HS-27A (cell line): ENCODE measurements around the gene IFT172.
"Not testable (repeated sequence)": the region's sequence is repeated elsewhere in the genome, so short reads cannot be mapped to it uniquely, and the experiment has no call there.

Experiments
- DNase-seq: peaks from one replicate; pipeline ENCODE4 v3.0.0-alpha.2; 2012; ENCODE audit warnings: low read depth, missing footprints

The IFT172 gene

DNA sequence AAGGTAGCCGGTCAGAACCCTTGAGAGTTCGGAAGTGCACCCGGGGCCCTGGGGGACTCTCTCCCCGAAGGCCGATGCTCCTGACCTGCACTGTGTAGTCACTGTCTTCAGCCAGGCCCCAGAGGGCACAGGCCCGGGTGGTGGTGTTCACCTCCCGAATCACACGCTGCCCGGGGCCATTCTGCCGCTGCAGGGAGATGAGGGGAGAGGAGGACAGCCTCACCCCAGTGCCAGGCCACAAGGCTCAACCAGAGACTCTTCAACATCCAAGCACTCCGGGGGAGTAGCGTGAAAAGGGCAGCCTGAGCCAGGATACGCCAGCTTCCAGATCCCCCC lies 4.4 kb upstream of the IFT172 start:
- DNase-seq, result no peak

DNA sequence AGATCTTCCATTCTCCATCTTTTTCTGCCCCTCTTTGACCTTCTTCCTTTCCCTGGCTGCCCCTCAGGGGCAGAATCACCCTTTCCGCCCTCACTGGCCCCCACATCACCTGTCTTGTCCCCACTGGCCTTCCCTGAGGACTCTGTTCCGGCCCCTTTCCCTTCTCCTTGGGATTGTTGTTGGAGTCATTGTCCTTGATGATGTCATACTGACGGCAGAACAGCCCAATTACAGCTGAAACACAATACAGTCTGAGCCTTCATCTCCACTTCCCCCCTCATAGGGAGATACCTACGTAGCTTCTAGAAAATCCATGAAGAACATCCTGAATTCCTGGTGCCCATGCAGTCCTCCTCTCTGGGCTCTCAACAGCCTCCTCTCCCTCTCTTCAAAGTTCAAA lies 3.0 kb upstream of the IFT172 start:
- no peak for DNase-seq

DNA sequence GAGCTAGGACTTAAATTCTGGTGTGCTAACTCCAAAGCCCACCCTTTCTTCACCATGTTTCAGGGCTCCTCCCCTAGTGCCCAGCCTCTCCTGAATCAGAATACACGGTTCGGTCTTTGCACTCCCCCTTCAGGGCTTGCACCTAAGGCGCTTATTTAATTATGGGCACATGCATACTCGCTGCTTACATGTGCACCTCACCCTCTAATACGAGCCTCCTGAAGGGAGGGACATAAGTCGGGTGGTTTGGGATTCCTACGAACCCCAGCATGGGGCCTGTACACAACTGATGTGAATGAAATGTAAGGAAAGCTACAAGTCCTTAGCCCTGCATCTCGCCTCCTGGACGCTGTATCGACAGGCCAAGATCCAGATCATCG lies 435 bp downstream of the IFT172 start:
- no peak for DNase-seq

DNA sequence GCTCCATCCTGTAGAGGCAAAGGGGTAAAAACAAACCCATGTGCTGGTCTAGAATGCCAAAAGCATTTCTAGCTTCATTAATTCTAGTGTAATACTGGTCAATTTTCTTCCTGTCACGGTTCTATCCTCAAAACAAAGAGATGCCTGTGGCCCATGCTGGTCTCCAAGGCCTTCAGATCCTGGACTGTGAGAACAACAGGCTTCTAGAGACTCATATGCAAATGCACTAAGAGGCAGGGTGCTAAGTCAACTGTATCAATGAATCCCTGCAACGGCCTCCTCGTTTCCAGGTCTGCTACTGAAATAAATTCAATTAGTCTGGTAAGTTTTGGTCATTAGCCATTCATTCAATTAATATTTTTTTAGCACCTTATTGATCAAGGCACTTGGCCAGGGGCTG lies 4.0 kb downstream of the IFT172 start:
- no peak for DNase-seq

DNA sequence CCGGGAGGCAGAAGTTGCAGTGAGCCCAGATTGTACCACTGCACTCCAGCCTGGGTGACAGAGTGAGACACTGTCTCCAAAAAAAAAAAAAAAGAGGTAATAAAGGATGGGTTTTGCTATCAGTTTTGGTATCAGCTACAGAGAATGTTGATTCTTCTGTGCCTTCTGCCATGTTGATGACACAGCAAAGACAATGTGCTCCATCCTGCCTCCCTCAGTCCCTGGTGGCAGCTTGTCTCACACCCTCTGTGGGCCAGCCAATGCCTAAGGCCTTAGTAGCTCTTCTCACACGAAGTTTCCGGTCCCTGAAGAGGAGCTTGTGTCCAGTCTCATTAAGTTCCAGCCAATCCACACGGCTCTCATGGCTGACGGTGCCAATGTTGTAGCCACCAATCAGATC lies 17.6 kb downstream of the IFT172 start:
- no peak for DNase-seq

DNA sequence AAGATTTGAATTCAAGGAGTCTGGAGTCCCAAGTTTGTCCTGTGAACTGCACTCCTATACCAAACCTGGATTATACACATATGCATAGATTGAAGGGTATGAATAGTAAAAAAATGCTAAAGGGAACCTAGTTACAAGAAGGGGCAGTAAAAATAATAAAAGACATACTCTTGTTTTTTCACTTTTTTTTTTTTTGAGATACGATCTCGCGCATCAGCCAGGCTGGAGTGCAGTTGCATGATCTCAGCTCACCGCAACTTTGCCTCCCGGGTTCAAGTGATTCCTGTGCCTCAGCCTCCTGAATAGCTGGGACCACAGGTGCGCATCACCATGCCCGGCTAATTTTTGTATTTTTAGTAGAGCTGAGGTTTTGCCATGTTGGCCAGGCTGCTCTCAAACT lies 25.1 kb downstream of the IFT172 start:
- no peak for DNase-seq

DNA sequence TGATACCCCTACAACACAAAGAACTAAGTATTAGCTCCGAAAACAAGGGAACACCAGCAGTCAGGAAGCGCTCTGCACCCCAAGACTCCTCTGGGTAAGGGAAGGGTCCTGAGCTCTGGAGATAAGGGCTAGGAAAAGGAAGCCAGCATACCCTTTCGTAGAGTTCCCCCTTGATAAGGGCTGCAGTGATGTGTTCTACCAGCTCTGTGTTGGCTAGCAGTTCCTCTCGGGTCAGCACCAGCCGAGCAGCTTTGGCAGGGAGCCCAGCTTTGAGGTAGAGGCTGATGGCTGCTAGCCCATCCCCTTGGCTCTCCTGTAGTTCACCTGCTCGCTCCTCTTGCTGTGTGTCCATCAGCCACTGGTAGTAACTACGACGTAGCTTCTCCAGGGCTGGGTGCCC lies 28.4 kb downstream of the IFT172 start:
- no peak for DNase-seq

DNA sequence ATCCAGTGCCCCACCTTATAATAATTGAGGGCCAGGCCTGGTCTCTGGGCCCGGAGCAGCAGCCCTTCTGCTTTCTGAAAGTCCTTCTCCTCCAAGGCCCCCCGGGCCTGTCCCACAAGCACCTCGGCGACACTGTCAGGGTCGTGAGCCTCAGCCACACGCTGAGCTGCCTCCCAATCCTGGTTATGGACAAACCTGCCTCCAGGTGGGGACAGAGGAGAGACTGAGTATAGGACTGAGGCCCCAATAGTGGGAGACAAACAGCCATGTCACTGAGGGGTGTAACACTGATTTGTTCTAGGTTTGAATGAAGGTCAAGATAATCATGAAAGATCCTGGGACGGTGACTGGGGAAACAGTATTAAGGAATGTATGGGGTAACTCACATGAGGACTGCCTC lies 35.6 kb downstream of the IFT172 start:
- DNase-seq, result no peak

DNA sequence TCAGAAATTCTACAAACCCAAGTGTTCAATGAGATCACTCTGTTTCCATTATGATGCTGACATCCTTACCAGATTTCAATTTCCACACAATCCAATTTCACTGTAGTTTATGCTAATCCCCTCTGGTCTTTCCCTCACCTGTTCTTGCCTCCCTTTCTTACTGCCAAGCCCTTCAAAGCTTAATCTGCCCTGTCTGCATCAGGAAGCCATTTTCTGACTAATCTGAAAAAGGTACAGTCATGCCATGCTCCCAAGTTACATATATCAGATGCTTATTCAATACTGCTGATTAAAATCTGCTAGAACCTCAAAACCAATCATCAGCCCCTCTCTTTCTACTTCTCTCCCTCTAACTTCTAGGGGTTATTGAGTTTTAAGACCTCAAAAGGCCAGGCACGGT lies 38.4 kb downstream of the IFT172 start:
- no peak for DNase-seq

DNA sequence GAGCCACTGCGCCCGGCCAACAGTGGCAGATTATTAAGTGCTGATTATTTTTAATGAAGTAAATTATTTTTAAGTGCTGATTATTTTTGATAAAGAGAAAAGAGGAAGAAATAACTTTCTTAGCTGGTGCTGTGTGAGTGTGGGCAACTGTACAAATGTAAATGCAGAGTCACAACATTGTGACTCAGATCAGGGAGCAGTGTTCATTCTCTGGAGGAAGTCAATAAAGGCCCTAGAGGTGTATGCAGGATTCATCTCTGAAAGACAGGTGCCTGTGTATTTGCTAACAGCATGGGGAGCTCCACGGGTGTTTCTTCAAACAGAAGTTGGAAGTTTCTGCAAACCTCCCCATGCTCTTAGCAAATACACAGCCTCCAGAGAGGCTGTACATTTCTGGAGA lies 41.2 kb downstream of the IFT172 start:
- DNase-seq, result no peak

DNA sequence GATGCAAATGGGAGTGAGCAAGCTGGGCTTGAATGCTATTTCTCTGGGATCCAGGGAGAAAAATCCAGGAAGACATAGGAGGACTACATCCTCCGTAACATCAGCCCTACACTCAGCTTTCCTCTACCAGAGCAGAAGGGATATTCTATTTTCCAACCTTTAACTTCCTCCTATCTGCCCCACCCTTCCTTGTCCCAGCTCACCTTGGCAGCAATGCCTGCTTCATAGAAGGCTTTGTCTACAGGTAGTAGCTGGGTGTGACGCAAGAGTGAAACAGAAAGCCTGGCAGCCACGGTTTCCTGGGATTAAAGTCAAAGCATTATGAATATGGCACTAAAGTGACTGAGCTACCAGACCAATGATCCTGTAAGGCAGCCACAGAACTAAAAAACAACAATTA lies 43.5 kb downstream of the IFT172 start:
- no peak for DNase-seq

DNA sequence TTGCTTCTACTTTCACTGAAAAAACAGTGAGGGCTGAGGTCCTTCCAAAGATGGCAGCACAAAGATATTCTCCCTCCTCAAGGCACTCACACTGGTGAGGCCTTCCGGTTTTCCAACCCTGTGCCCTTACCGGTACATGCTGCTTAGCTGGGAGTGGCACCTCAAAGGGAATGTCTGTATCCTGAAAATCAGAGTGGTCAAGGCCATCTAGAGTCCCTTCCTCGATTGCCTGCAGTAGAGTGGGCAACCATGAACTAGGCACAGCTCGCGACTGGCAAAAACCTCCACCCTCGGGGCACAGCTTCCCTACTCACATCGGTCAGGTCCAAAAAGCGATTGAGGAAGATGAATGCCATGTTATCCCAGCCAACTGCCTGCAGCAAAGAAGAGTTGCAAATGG lies 43.9 kb downstream of the IFT172 start:
- no peak for DNase-seq

DNA sequence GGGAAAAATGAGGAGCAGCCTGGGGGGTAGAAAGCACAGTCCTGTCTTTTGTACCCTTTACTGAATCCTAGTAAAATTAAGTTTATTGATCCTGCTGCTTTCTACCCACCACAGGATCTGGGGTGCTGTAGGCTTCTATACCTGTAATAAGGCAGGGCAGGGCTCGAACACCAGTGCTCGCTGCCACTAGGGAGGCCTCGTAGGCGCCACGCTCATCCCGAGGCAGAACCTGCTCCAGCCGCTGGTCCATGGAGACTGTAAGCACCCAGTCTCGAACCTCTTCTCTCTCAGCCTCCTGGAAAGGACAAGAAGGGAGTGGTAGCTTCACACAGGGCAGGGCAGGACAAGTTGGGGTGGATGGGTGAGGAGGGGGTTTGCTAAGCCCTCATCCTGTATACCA lies 44.4 kb downstream of the IFT172 start:
- no peak for DNase-seq

DNA sequence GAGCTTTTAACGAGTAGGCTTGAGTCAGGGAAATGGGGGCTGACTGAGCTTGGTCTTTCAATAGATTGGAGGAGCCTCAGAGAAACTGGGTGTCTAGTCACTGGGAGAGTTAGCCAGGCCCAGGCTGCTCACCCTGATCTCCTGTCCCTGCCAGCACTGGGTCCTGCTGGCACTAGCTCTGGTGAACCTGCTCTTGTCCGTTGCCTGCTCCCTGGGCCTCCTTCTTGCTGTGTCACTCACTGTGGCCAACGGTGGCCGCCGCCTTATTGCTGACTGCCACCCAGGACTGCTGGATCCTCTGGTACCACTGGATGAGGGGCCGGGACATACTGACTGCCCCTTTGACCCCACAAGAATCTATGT lies 46.6 kb downstream of the IFT172 start:
- no peak for DNase-seq

DNA sequence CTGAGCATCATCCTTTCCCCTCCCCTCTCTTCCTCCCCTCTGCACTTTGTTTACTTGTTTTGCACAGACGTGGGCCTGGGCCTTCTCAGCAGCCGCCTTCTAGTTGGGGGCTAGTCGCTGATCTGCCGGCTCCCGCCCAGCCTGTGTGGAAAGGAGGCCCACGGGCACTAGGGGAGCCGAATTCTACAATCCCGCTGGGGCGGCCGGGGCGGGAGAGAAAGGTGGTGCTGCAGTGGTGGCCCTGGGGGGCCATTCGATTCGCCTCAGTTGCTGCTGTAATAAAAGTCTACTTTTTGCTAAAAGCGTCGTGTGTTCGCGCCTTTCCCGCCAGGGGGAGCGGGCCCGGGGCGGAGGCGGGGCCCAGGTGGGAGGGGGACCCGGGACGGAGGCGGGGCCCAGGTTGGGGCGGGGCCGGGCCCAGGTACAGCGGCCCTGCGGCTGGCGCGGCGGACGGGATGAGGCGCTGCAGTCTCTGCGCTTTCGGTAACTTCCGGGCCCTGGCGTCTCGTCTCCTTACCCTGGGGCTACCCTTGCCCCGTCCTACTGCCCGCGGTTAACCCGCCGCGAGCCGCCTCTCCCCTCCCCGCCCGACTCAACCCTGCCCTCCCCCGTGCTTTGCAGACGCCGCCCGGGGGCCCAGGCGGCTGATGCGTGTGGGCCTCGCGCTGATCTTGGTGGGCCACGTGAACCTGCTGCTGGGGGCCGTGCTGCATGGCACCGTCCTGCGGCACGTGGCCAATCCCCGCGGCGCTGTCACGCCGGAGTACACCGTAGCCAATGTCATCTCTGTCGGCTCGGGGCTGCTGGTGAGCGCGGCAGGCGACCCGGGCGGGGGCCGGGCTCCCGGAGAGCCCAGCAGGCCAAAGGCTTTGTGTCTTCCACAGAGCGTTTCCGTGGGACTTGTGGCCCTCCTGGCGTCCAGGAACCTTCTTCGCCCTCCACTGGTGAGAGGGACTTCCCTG lies 47.3 kb downstream of the IFT172 start, which contains the start of gene KRTCAP3:
Gene KRTCAP3, plus strand, starts transcription at position 424 of the 962 bp plus-strand sequence. Its CDS starts 32 bp downstream, at position 456.
- DNase-seq, result no peak

DNA sequence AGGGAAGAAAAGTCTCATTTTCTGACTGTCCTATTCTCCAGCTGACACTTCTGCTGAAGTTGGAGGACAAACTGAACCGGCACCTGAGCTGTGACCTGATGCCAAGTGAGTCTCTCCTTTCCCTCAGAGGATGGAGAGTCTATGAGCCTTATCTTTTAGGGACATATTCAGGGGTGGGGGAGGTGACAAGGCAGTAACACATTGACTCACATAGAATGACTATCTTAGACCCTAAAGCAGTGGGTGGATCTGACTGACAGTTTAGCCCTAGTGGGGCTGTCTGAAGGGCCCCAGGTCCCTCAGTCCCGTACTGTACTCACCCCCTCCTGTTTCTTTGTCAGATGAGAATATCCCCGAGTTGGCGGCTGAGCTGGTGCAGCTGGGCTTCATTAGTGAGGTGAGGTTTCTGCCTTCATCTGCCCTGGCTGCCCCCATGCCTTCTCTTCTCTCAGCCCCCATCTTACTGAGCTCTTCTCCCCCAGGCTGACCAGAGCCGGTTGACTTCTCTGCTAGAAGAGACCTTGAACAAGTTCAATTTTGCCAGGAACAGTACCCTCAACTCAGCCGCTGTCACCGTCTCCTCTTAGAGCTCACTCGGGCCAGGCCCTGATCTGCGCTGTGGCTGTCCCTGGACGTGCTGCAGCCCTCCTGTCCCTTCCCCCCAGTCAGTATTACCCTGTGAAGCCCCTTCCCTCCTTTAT lies 48.2 kb downstream of the IFT172 start:
- DNase-seq, result no peak

DNA sequence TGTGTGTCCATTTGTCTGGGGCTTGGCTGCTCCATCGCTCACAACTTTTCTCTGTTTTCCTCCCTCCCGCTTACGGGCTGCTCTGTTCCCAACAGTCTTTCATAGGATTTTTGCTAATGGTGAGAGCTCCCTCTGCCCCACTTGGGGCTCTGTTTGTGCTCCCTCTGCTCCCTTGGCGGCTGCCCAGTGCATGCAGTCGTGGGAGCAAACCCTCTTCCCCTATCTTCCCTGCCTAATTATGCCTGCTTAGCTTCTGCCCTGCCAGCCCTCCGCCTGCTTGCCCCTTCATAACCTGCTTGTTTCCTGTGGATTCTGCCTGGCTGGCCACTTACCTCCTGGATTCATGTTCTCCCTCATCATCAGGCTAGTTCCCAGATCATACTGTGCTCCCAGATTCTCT lies 53.9 kb downstream of the IFT172 start:
- no peak for DNase-seq

DNA sequence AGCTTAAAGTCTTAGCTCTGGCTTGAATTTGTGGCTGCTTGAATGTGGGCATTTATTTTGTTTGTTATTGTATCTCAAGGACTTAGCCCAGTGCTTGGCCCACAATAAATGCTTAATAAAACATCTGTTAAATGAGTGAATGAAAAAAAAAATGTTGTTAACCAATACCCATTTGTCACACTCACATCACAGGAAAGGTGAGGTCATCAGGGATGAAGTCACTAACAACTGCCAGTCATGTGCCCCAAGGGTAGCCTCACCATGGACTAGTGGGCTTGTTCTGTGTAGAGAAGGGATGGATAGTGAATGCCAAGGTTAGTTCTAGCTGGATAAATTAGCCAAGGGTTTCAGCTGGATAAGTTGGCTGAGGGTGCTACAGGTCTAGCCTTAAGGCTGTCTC lies 58.1 kb downstream of the IFT172 start:
- DNase-seq, result no peak

DNA sequence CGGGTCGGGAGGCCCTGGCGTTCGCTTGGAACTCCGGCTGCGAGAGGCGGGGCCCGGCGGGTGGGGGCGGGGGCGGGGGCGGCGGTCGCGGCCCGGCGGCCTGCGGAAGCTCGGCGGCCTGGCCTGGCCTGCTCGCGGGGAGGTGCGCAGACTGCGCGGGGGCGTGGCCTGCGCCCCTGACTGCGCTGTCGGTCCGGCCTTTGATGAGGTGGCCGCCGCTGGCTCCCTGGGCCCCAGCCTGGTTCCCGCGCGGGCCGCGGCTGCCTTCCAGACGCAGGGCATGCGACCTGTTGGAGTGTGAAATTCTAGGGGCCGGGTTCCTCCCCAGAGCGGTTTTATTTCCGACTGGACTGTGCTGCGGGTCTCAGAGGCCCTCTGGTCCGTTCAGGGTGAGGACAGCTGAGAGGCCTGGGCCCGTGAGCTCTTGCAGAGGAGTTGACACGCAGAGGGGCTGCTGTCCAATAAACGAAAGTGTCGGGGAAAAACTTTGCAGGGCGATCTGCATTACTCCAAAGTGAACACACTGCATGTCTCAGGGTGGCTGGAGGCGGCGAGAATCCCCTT lies 60.5 kb downstream of the IFT172 start:
- peak; percentile 40 for DNase-seq

DNA sequence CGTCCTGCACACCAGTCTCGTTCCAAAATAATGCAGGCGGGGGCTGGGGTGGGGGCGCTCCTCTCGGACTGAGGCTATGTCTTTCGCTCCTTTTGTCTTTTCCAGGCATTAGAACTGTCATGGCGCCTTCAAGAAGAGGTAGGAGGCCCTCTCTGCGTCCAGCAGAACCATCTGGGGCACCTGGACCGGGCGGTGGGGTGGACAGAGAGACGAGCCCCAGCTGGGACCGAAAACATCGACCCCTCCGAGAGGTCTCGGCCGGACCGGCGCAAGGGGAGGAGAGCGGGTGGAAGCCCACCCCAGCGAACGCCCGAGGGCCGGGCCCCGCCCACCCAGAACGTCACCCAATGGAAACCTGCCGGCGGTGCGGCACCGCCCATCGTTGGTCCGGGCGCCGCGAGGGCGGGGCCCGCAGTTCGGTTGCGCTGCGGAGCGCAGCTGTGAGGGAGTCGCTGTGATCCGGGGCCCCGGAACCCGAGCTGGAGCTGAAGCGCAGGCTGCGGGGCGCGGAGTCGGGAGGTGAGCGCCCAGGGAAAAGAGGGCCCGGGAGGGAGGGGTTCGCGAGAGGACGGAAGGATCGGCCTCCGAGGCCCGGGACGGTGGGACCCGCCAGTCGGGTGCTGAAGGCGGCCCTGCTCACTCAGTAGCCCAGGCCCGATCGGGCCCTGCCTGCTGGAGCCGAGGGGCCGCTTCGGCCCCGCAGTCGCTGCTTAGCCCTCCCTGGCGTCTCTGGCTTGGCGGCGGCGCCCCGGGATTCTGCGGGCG lies 61.1 kb downstream of the IFT172 start, which contains the start of gene NRBP1:
Gene NRBP1, plus strand, starts transcription at position 419 of the 765 bp plus-strand sequence. CDS start 4,643 bp downstream, outside the sequence.
- peak; percentile 66 for DNase-seq

DNA sequence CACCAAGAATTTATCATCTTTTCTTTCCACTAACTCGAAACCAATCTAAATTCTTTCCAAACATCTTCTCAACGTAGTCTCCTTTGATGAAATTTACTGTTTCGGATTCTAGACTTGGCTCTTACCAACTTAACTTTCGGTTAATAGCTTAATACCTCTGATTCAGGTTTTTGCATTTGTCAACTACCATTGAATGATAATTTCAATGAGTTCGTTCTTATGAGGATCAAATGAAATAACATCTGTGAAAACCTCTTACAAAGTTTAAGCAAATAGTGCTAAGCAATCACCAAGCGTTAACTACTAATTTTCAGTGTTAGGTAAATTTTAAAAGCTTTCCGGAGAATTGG lies 61.7 kb downstream of the IFT172 start:
- no peak for DNase-seq

DNA sequence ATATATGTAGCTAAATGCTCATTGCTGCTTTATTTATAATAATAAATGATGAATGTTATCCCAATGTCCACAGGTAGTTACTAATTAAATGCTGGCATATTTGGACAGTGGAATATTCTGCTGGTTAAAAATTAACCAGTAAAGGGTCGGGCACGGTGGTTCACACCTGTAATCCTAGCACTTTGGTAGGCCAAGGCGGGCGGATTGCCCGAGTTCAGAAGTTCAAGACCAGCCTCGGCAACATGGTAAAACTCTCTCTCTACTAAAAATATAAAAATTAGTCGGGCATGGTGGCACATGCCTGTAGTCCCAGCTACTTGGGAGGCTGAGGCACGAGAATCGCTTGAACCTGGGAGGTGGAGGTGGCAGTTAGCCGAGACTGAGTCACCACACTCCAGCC lies 64.5 kb downstream of the IFT172 start:
- DNase-seq, result not testable (repeated sequence)
